Fibroblast of pulmonary artery (primary cell): ENCODE results near the gene PLEKHM2.

Source experiments
- DNase-seq: peaks from one replicate; pipeline ENCODE4 v3.0.0-alpha.2; 2010; ENCODE audit warnings: low read depth
- H3K4me3 ChIP-seq: replicated peaks from 2 replicates; pipeline ENCODE4 v1.5.1; 2011; ENCODE audit warnings: low read depth, mild to moderate bottlenecking, control low read depth, low read length, moderate library complexity
- TF ChIP-seq, protein P1 (sequence below): IDR thresholded peaks from 2 replicates; pipeline ENCODE4 v1.5.1; 2011; ENCODE audit warnings: mild to moderate bottlenecking, control low read depth, low read length, inconsistent platforms; ENCODE audit errors: missing control alignments

PLEKHM2 gene

GRCh38 chr1:15730936-15731335, 46.8 kb downstream of the PLEKHM2 start:
- DNase-seq, result no peak
- TF ChIP-seq, protein P1, sequence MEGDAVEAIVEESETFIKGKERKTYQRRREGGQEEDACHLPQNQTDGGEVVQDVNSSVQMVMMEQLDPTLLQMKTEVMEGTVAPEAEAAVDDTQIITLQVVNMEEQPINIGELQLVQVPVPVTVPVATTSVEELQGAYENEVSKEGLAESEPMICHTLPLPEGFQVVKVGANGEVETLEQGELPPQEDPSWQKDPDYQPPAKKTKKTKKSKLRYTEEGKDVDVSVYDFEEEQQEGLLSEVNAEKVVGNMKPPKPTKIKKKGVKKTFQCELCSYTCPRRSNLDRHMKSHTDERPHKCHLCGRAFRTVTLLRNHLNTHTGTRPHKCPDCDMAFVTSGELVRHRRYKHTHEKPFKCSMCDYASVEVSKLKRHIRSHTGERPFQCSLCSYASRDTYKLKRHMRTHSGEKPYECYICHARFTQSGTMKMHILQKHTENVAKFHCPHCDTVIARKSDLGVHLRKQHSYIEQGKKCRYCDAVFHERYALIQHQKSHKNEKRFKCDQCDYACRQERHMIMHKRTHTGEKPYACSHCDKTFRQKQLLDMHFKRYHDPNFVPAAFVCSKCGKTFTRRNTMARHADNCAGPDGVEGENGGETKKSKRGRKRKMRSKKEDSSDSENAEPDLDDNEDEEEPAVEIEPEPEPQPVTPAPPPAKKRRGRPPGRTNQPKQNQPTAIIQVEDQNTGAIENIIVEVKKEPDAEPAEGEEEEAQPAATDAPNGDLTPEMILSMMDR, result no peak
- no peak overlapping the region for H3K4me3 ChIP-seq

DNA sequence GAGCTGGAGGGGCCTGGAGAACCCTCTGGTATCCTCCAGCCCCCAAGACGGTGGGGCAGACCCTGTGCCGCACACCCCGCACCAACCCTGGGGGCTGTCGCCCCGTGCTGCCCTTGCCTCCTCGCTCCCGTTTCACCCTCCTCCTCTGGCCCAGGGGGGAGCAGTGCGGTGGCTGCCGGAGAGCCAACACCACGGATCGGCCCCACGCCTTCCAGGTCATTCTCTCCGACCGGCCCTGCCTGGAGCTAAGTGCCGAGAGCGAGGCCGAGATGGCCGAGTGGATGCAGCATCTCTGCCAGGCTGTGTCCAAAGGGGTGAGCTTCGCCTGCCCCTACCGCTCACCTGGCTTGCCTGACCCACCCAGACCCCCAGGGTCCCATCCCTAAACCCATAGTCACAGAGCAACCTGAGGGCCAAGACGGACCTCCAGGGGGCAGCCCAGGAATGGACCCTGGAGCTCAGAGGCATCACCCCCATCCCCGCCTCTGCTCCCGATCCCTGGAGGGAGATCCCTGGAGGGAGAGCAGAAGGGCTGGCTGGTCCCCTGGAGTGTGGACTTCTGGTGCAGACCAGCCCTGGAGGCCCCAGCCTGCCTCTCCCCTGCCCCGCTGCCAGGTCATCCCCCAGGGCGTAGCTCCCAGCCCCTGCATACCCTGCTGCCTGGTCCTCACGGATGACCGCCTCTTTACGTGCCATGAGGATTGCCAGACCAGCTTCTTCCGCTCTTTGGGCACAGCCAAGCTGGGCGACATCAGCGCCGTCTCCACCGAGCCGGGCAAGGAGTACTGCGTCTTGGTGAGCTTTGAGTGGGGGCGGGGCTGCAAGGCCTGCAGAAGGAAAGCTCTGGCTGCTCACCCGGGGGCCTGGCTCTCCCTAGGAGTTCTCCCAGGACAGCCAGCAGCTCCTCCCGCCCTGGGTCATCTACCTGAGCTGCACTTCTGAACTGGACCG, 47.9 kb downstream of the PLEKHM2 start:
- no peak overlapping the region for H3K4me3 ChIP-seq
- DNase-seq, result no peak
- TF ChIP-seq, protein P1, result no peak

- DNase-seq, result no peak
- TF ChIP-seq, protein P1, result no peak
- H3K4me3 ChIP-seq, result no peak overlapping the region
Measured at GRCh38 chr1:15732686-15733081, 48.6 kb downstream of the PLEKHM2 start.

GRCh38 chr1:15733218-15733725, 49.2 kb downstream of the PLEKHM2 start:
- DNase-seq, result no peak
- no peak overlapping the region for H3K4me3 ChIP-seq
- TF ChIP-seq, protein P1, result no peak

- no peak for DNase-seq
- TF ChIP-seq, protein P1, result no peak
- no peak overlapping the region for H3K4me3 ChIP-seq
Measured at GRCh38 chr1:15733726-15734226, 49.7 kb downstream of the PLEKHM2 start.

GRCh38 chr1:15734296-15734695, 50.2 kb downstream of the PLEKHM2 start:
- TF ChIP-seq, protein P1, result no peak

DNA sequence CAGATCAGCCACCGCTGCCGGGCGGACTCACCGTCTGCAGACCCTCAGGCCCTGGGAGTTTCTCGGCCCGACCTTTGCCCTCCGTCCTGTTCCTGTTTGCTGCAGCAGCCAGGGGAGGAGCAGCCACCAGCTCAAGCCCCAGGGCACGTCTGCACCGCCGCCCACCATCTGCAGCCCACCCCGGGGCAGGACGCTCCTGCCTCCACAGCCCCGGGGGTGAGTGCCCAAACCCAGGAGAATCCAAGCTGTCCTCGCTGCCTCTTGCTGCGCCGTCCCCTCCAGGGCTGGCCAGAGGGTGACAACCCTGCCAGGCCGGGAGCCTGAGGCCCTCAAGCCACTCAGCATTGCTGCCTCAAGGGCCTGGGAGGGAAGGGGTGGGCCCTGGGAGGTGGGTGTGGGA, 50.8 kb downstream of the PLEKHM2 start:
- DNase-seq, result no peak
- TF ChIP-seq, protein P1, result no peak
- no peak overlapping the region for H3K4me3 ChIP-seq

More at GRCh38 chr1:15734296-15734695, 50.2 kb downstream of the PLEKHM2 start:
- DNase-seq, result no peak
- no peak overlapping the region for H3K4me3 ChIP-seq
